A549 (cell line): ENCODE data around the gene SPATA31E1.
"Not testable (repeated sequence)": the region's sequence is repeated elsewhere in the genome, so short reads cannot be mapped to it uniquely, and the experiment has no call there.

Experiments
- CBX2 ChIP-seq: fragments of 200-600 bp; sonication (generic); IDR thresholded peaks from 2 replicates; pipeline ENCODE4 v1.6.1; 2016; ENCODE audit warnings: low read depth, mild to moderate bottlenecking, borderline replicate concordance
- CEBPB ChIP-seq, 2 experiments: fragments of >200 bp in 1 of 2; sonication (Bioruptor Twin) in 1 of 2; formaldehyde crosslinking in 1 of 2; IDR thresholded peaks; 2 replicates each; pipeline ENCODE4 v1.6.1; 2012 to 2016
- CHD4 ChIP-seq: fragments of 200-600 bp; sonication (generic); IDR thresholded peaks from 2 replicates; pipeline ENCODE4 v1.6.1; 2016; ENCODE audit warnings: antibody characterized with exemption, mild to moderate bottlenecking, borderline replicate concordance
- EP300 ChIP-seq, 2 experiments: fragments of >200 bp; sonication (Bioruptor Twin); formaldehyde crosslinking; IDR thresholded peaks; 2 replicates in 1 of 2; 3 replicates in 1 of 2; pipeline ENCODE4 v1.6.1; 2016 to 2017
- MAX ChIP-seq: IDR thresholded peaks from 2 replicates; pipeline ENCODE4 v1.6.1; 2012
- MYC ChIP-seq: IDR thresholded peaks from 2 replicates; pipeline ENCODE4 v1.6.1; 2012; ENCODE audit warnings: mild to moderate bottlenecking, inconsistent platforms, low read length, improper control_type of control experiment, borderline replicate concordance
- RAD21 ChIP-seq, 2 experiments: fragments of >200 bp in 1 of 2; sonication (Bioruptor Twin) in 1 of 2; formaldehyde crosslinking in 1 of 2; IDR thresholded peaks in 1 of 2; conservative IDR thresholded peaks in 1 of 2; 2 replicates in 1 of 2; 3 replicates in 1 of 2; pipeline ENCODE4 v1.6.1; 2012 to 2018; ENCODE audit warnings: inconsistent platforms in 1 of 2
- TF ChIP-seq, protein P1 (sequence below): fragments of >200 bp; sonication (Bioruptor Twin); formaldehyde crosslinking; IDR thresholded peaks from 3 replicates; pipeline ENCODE4 v1.5.1; 2016

GRCh38 chr9:87923012-87923411 is 40.3 kb downstream of the SPATA31E1 start:
- TF ChIP-seq, protein P1, sequence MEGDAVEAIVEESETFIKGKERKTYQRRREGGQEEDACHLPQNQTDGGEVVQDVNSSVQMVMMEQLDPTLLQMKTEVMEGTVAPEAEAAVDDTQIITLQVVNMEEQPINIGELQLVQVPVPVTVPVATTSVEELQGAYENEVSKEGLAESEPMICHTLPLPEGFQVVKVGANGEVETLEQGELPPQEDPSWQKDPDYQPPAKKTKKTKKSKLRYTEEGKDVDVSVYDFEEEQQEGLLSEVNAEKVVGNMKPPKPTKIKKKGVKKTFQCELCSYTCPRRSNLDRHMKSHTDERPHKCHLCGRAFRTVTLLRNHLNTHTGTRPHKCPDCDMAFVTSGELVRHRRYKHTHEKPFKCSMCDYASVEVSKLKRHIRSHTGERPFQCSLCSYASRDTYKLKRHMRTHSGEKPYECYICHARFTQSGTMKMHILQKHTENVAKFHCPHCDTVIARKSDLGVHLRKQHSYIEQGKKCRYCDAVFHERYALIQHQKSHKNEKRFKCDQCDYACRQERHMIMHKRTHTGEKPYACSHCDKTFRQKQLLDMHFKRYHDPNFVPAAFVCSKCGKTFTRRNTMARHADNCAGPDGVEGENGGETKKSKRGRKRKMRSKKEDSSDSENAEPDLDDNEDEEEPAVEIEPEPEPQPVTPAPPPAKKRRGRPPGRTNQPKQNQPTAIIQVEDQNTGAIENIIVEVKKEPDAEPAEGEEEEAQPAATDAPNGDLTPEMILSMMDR = not testable (repeated sequence)
- not testable (repeated sequence) for TF ChIP-seq CHD4; RAD21 (conservative IDR thresholded peaks at IDR 0.05 in 1 of 2, IDR thresholded peaks at IDR 0.05 in 1 of 2); MAX; MYC; CEBPB (IDR thresholded peaks at IDR 0.05); EP300 (IDR thresholded peaks at IDR 0.05); CBX2
